Calu3 (cell line): ENCODE results near the gene CERS3. TPM values are rescaled to one million over a fixed set of nuclear protein-coding genes. Genes with fewer than 3 reads are reported as not detected.

Experiments
- BruUV-seq: library from RNA; stranded (reverse); fragments of 400-500 nt; replicated peaks from 2 replicates; lab custom pipeline; 2021; lab: Mats Ljungman, UMichigan
- CTCF ChIA-PET: fragments of 300-600 bp; sonication (Branson Sonifier 250); formaldehyde crosslinking; loops from one replicate; lab custom pipeline; 2022; ENCODE audit warnings: antibody characterized with exemption; lab: Charles Lee
- DNase-seq: peaks from one replicate; pipeline ENCODE4 v3.0.0; 2022
- H3K27ac Mint-ChIP-seq: one replicate; pipeline ENCODE4 v1.8.0; 2022; ENCODE audit warnings: mixed read lengths; ENCODE audit not compliant: unreplicated experiment
- H3K27me3 Mint-ChIP-seq: one replicate; pipeline ENCODE4 v1.8.0; 2022; ENCODE audit warnings: mixed read lengths; ENCODE audit not compliant: unreplicated experiment
- H3K36me3 Mint-ChIP-seq: one replicate; pipeline ENCODE4 v1.8.0; 2022; ENCODE audit warnings: mild to moderate bottlenecking, moderate library complexity, mixed read lengths; ENCODE audit not compliant: insufficient read depth, unreplicated experiment
- H3K4me1 Mint-ChIP-seq: one replicate; pipeline ENCODE4 v1.8.0; 2022; ENCODE audit warnings: mild to moderate bottlenecking, low read depth, mixed read lengths; ENCODE audit not compliant: unreplicated experiment
- H3K4me3 Mint-ChIP-seq: one replicate; pipeline ENCODE4 v1.8.0; 2022; ENCODE audit warnings: mild to moderate bottlenecking, low read depth, moderate library complexity, mixed read lengths; ENCODE audit not compliant: unreplicated experiment
- H3K9me3 Mint-ChIP-seq: one replicate; pipeline ENCODE4 v1.8.0; 2022; ENCODE audit warnings: low read depth, mixed read lengths; ENCODE audit not compliant: unreplicated experiment
- intact Hi-C: fragments of 100-400 bp; cut with micrococcal nuclease; formaldehyde crosslinking; loops from one replicate; pipeline ENCODE4 v1.10.0; 2022; ENCODE audit not compliant: unreplicated experiment
- total RNA-seq: library from RNA; stranded (reverse); gene quantifications from 2 replicates; pipeline ENCODE4 v1.2.3, GENCODE V29; 2022
- TF ChIP-seq, protein P1 (sequence below): fragments of 200-600 bp; IDR thresholded peaks from one replicate; pipeline ENCODE4 v1.8.0; 2022; ENCODE audit warnings: antibody characterized with exemption; ENCODE audit not compliant: unreplicated experiment

CERS3 gene
- total RNA-seq, 1 experiment from 2014 or later, result 0.61 TPM

GRCh38 chr15:100472736-100473135, 56.0 kb downstream of the CERS3 start:
- intact Hi-C loops, result no loop called here
- Mint-ChIP-seq H3K27ac (no peak overlapping the region), H3K27me3 (peaks cover 27% of the 10 kb centered on the region), H3K4me1 (no peaks in the 10 kb centered on the region), H3K4me3 (no peak overlapping the region), H3K9me3 (peaks cover under 1% of the 10 kb centered on the region), H3K36me3 (no peaks in the 10 kb centered on the region)
- CTCF ChIA-PET, result no interaction called here
- BruUV-seq, result no TSS peak
- TF ChIP-seq, protein P1, sequence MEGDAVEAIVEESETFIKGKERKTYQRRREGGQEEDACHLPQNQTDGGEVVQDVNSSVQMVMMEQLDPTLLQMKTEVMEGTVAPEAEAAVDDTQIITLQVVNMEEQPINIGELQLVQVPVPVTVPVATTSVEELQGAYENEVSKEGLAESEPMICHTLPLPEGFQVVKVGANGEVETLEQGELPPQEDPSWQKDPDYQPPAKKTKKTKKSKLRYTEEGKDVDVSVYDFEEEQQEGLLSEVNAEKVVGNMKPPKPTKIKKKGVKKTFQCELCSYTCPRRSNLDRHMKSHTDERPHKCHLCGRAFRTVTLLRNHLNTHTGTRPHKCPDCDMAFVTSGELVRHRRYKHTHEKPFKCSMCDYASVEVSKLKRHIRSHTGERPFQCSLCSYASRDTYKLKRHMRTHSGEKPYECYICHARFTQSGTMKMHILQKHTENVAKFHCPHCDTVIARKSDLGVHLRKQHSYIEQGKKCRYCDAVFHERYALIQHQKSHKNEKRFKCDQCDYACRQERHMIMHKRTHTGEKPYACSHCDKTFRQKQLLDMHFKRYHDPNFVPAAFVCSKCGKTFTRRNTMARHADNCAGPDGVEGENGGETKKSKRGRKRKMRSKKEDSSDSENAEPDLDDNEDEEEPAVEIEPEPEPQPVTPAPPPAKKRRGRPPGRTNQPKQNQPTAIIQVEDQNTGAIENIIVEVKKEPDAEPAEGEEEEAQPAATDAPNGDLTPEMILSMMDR, result no peak
- no peak for DNase-seq

- TF ChIP-seq, protein P1, result no peak
- CTCF ChIA-PET, result no interaction called here
- H3K27ac Mint-ChIP-seq, result no peak overlapping the region
- no peaks in the 10 kb centered on the region for H3K4me1 Mint-ChIP-seq
- H3K4me3 Mint-ChIP-seq, result no peak overlapping the region
- intact Hi-C loops, result no loop called here
- H3K9me3 Mint-ChIP-seq, result no peaks in the 10 kb centered on the region
- H3K36me3 Mint-ChIP-seq, result no peaks in the 10 kb centered on the region
- no peak for DNase-seq
- H3K27me3 Mint-ChIP-seq, result peaks cover 27% of the 10 kb centered on the region
- BruUV-seq, result no TSS peak
Measured at GRCh38 chr15:100471933-100472332, 56.8 kb downstream of the CERS3 start.

DNA sequence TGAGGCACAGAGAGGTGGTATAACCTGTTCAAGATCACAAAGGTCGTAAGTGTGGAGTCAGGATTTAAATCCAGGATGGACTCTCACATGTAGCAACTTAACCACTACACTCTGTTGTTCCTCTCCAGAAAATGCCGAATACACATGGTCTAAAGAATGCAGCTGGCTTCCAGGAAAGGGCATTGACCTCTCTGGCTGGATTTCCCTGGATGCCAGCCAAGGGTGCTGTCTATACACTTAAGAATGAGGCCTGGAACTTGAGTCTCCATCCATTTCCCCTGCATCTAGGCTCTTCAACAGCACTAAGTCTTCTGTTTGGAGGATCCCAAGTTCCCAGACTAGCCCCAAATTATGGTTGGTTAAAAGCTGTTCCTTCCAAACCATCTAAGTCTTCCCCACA, 60.5 kb downstream of the CERS3 start:
- H3K27ac Mint-ChIP-seq, result no peak overlapping the region
- no peaks in the 10 kb centered on the region for H3K36me3 Mint-ChIP-seq
- peaks cover 27% of the 10 kb centered on the region for H3K27me3 Mint-ChIP-seq
- no peak for DNase-seq
- TF ChIP-seq, protein P1, result no peak
- peaks cover 9% of the 10 kb centered on the region for H3K4me1 Mint-ChIP-seq
- no TSS peak for BruUV-seq
- H3K9me3 Mint-ChIP-seq, result no peaks in the 10 kb centered on the region
- intact Hi-C loops, result no loop called here
- CTCF ChIA-PET, result no interaction called here
- H3K4me3 Mint-ChIP-seq, result no peak overlapping the region

GRCh38 chr15:100466073-100466472, 62.7 kb downstream of the CERS3 start:
- DNase-seq, result no peak
- H3K27ac Mint-ChIP-seq, result no peak overlapping the region
- H3K4me3 Mint-ChIP-seq, result no peak overlapping the region
- peaks cover 26% of the 10 kb centered on the region for H3K27me3 Mint-ChIP-seq
- TF ChIP-seq, protein P1, result no peak
- no peaks in the 10 kb centered on the region for H3K9me3 Mint-ChIP-seq
- no TSS peak for BruUV-seq
- CTCF ChIA-PET, result no interaction called here
- H3K36me3 Mint-ChIP-seq, result no peaks in the 10 kb centered on the region
- intact Hi-C loops, result no loop called here
- peaks cover 9% of the 10 kb centered on the region for H3K4me1 Mint-ChIP-seq
